Measurements from ENCODE around the gene KLK14. TPM values are rescaled to one million over a fixed set of nuclear protein-coding genes. Genes with fewer than 3 reads are reported as not detected.

The KLK14 gene
- total RNA-seq, 2 donors from 2014 or later: not detected

DNA sequence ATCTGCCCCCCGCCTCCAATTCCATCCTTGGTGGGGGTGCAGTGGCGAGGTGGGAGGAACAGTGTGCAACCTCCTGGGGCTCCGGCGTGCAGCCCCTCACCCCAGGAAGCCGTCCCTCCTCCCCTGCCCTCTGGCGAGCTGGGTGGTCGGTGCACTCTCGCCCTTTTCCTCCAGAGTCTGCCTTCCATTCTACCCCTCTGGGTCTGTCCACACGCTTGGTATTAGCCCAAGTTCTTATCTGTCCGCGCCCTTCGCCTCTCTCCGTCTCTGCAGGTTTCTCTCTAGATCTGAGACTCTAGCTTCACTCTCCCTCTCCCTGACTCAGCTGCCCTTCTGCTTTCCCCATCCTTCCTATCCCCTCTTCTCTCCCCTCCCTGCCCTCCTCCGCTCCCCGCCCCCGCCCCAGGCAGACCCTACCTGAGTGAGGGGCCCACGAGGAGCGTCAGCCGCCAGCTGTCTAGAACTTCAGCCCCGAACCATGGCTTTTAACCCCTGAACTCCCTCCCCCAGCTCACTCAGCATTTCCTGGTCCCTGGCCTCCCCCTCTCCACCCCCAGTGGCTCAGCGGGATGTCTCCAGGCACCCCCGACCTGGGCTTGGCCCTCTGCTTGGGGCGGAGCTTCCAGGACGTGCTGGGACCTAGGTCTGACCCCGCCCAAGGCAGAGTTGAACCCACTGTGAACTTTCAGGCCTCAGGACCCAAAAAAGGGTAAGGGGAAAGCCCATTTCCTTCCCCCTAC, 17.3 kb downstream of the KLK14 start:
- DNase-seq (ENCODE audit: low spot score): no peak
- intact Hi-C loops (cut with DNase I): no loop called here

DNA sequence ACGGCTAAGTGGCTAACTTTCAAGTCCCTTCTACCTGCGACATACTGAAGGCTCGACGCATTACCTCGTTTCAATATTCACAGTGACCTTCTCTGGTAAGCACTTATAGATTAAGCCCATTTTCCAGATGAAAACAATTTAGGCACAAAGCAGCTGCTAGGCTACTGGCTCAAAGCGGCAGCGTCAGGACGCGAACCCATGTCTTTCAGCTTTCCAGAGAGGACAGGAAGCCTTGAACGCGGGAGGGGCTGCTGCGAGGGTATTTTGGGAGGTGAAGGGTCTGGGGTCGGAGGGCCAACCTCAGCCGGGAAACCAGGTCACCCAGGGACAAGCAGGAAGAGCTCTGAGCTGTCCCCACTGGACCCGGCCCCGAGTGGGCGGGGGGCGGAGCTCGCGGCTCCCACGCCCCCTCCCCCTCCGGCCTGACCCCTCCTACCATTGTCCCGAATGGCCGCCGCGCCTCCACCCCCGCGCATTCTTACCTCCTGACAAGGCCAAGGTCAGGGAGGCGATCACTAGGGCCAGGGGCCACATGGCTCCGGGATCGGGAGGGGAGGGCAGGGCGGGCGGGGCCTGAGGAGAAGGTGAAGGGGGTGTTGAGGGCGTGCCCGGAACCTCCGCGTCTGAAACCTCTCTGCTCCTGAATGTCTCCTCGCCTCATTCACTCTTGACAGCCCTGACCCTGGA, 18.0 kb downstream of the KLK14 start, which contains the start of gene KLK13:
KLK13 (minus strand) TSS at position 559 of the 687 bp plus-strand sequence; CDS start at position 534, 25 bp downstream.
- intact Hi-C loops (cut with DNase I): no loop called here

DNA sequence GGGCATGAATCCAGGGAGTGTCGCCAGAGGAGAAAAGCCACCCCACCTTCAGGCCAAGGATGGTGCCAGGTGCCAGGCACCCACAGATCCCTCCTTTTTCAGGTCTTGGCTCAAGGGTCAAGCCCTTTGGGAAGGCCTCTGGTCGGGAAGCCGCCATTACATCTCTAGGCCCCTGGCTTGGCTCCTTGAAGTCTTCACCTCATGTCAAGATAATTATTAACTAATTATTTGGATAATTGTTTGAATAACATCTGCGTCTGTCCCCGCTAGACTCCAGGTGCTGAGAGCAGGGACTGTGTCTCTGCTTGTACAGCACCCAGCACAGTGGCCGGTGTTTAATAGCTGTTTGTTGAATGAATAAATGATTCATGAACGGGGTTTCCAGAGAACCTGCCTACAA, 19.0 kb downstream of the KLK14 start:
- intact Hi-C loops (cut with DNase I): no loop called here
- DNase-seq (ENCODE audit: low spot score): no peak

More for the DNA sequence above, 18.0 kb downstream of the KLK14 start, which contains the start of gene KLK13:
- no peak for DNase-seq (ENCODE audit: low spot score)

DNA sequence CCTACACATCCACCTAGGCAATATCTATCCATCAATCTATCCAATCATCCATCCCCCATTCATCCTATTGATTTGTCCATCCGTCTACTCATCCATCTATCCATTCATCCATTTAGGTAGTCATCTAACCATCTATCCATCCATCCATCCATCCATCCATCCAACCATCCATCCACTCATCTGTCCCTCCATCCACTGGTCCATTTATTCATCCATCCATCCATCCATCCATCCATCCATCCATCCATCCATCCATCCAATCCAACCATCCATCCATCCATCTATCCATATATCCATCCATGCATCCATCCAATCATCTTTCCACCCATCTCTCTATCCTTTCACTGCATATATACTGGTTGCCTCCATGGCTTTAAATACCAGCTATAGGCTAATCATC, 21.7 kb downstream of the KLK14 start:
- no peak for DNase-seq (ENCODE audit: low spot score)
- intact Hi-C loops (cut with DNase I): no loop called here

DNA sequence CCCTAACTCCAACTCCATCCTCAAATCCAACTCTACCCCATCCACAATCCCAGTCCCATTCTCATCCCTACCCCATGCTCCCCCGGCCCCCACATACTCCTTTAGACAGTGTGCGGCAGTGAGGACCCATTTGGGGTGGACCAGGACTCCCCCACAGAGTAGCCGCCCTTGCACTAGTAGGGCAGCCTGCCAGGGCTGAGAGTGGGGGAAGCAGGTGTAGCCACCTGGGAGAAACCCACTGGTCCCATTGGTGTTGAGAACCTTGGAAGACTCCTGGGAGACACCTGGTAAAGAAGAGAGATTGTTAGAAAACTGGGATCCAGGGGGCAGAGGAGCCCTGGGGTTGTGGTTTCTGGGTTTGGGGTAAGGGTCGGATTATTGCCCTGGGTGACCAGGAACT, 22.4 kb downstream of the KLK14 start:
- no peak for DNase-seq (ENCODE audit: low spot score)
- intact Hi-C loops (cut with DNase I): no loop called here

DNA sequence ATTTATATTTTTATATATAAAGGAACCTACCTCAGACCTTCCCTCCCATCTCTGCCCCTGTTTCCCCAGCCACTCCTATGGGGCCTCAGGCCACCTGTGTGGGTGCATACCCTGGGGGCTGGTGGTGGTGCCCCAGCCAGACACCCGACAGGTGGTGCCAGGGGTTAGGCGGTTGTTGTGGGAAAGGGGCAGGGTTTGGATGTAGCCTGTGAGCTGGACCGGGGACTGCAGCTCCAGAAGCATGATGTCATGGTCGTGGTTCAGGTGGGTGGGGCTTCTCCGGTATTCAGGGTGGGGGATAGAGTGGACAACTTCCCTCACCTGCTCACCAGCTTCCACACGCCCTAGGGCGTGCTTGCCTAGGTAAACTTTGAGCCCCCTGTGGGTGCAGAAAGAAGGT, 23.0 kb downstream of the KLK14 start:
- DNase-seq (ENCODE audit: low spot score): no peak

DNA sequence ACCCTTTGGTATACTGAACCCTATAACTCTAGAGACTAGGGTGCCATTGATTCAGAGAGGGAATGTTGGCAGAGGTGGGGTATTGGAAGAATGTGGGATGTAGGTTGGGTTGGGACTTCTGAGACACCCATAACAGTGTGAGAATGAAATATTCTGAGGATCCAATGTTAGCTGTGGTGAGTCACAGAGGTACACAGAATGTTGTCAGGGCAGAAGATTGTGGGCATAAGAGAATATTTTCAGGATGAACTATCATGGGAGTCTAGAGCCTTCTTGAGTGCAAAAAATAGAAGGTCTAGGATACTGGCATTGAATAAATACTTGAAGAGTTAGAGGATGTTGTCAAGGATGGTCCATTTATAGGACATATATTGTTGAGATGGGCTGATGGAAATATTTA, 26.8 kb downstream of the KLK14 start:
- intact Hi-C loops (cut with DNase I): no loop called here
- DNase-seq (ENCODE audit: low spot score): no peak

More for the DNA sequence above, 23.0 kb downstream of the KLK14 start:
- intact Hi-C loops (cut with DNase I): no loop called here

DNA sequence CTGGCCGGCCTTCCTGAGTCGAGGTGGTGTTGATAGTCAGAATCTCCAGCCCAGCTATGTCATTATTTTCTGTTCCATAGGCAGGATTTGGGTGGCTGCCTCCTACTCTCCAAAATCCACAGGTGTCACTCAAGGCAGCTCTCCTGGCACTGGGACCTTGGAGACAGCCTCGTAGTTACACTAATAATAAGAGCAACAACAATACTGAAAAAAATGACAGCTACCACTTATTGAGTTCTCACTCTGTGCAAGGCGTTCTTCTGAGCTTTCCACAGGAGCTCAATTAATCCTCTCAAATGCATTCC, 35.7 kb downstream of the KLK14 start:
- intact Hi-C loops (cut with DNase I): no loop called here
- DNase-seq (ENCODE audit: low spot score): no peak

DNA sequence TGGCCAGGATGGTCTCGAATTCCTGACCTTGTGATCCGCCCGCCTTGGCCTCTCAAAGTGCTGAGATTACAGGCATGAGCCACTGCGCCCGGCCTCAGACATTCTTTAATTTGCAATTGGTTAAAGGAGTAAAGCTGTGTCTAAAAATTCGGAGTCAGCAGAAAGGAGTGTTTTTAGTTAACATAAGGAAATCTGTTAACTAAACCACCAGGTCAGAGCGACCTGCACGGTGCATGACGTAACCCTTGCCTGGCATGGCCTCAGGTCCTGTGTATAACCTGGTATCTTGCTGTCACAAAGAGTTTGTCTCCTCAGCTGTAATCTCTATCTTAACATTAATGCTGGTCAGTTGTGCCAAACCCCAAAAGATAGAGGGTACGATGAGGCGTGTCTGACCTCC, 38.4 kb downstream of the KLK14 start:
- no peak for DNase-seq (ENCODE audit: low spot score)
- intact Hi-C loops (cut with DNase I): no loop called here

DNA sequence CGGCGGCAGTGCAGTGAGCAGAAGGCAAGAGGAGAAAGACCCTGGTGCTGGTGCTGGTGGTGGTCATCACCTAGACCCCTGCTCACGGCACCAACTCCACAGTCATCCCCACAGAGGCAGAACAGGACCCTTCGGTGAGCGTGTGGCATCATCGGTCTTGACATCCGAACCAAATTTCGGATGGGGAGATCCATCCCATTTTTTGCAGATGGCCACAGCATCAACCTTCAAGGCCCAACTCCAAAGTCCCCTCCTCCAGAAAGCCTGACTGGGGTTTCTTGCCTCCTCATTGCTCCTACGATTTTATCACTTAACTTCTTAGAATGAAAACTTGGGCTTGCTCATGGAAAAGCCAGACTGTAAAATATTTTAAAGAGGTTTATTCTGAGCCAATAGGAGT, 39.2 kb downstream of the KLK14 start:
- intact Hi-C loops (cut with DNase I): no loop called here
- no peak for DNase-seq (ENCODE audit: low spot score)

DNA sequence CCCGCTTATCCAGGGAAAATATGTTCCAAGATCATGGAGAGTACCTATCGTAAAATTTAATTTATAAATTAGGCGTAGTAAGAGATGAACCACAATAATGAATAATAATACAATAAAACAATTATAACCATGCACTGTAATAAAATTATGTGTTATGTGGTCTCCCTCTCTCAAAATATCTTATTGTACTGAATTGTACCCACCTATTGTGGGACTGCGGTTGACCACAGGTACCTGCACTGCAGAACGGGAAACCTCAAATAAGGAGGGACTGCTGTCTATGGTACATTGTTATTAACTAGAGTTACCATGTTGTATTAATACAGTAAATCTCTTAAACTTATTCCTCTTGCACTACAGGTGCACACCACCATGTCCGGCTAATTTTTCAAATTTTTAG, 42.5 kb downstream of the KLK14 start:
- DNase-seq (ENCODE audit: low spot score): no peak
- intact Hi-C loops (cut with DNase I): no loop called here

DNA sequence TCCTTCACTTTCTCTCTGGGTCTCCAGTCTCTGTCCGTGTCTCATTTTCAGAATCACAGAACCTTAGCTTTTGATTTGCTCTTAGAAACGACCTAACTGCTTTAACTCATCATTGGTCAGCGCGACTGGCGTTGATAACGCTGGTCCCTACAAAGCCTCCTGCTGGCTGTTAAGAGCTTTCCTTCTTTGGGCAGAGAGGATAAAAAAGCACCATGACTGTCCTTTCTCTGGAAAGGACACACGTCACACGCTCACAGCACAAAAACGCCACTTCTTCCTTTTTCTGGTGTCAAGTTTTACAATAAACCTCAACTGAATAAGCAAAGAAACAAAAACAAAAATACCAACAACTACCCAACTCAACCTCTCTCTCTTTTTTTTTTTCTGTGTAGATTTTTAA, 46.2 kb downstream of the KLK14 start:
- no peak for DNase-seq (ENCODE audit: low spot score)
- intact Hi-C loops (cut with DNase I): loop anchor here in 1 of 2 donors (10.0 kb wide), 1 partner anchor 1212 kb away; no protein-coding TSS in a partner anchor

DNA sequence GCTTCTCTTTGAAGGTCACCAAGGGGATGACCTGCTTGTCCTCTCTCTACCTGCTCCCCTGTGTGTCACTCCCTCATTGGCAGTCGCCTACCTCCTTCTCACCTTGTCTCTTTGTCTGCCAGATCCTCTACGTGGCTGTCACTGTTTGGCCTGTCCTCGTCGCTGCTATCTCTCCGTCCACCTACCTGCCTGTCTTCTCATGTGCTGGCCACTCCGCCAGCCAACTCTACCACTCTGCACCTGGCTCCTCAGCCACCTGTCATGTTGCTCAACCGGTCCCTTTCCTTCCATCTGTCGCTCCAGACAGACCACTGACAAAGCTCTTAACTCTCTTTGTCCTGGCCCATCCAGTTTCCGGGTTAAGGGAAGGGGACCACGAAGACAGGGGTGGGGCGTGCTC, 48.0 kb downstream of the KLK14 start, which contains the start of gene KLK12:
KLK12 (minus strand) TSS at position 299 of the 400 bp plus-strand sequence. CDS start 381 bp downstream, outside the sequence.
- no peak for DNase-seq (ENCODE audit: low spot score)
- intact Hi-C loops (cut with DNase I): loop anchor here in 1 of 2 donors (10.0 kb wide), 1 partner anchor 1210 kb away; no protein-coding TSS in a partner anchor

DNA sequence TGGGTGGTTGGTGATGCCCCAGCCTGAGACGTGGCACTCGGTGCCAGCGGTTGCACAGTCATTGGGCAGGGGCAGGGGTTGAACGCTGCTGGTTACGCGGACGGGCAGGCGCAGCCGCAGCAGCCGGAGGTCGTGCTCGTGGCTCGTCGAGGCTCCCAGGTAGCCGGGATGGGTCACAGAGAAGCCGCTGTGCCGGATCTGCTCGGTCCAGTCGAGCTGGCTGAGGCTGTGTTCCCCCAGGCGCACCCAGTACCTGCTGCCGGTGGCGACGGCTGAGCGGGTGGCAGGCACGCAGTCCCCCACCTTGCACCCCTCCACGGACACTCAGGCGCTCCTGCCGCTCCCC, 50.8 kb downstream of the KLK14 start:
- intact Hi-C loops (cut with DNase I): loop anchor here in 1 of 2 donors (10.0 kb wide), 1 partner anchor 1207 kb away; no protein-coding TSS in a partner anchor
- no peak for DNase-seq (ENCODE audit: low spot score)

DNA sequence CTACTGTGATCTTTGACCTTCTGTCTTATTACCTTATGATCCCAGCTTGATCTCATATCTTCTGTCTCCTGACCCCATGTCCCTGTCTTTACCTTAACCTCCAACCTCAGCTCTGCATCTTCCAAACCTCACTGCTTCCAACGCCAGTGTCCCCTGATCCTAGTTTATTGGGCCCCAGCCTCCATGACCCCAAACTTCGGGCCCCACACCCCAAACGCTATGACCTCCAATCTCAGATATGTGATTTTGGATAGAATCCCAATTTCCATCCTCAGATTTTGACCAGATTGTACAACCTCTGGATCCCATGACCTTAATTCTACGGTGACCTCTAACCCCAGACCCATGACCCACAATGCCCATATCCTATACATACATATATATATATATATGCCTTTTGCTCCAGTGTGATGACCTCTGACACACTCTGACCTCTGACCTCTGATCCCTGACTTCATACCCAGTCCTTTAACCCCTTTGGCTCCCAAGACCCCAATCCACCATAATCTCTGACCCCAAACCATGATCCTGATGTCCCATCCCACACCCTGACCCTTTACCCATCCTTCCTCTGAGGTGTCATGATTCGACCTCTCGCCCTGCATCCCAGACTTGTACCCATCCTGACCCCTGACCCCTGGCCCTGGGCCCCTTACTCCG, 51.3 kb downstream of the KLK14 start:
- no peak for DNase-seq (ENCODE audit: low spot score)
- intact Hi-C loops (cut with DNase I): loop anchor here in 1 of 2 donors (10.0 kb wide), 1 partner anchor 1207 kb away; no protein-coding TSS in a partner anchor

DNA sequence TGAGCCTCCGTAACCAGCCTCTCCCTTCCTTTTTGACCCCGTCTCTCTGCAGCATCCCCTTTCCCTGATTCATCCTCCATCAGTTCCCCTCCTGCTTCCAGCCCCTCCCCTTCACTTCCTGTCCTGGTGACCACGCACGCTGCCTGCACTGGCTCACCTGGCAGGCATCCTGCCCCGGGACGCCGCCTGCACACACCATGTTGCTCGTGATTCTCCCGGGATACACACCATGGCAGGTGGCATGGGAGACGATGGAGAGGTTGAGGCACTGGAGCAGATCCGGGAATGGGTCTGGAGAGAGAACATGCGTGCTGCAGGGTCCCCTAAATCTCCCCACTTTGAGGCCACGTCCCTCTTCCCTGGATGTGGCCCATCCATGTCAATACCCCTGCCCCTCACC, 52.1 kb downstream of the KLK14 start:
- intact Hi-C loops (cut with DNase I): loop anchor here in 1 of 2 donors (10.0 kb wide), 1 partner anchor 1206 kb away; no protein-coding TSS in a partner anchor
- no peak for DNase-seq (ENCODE audit: low spot score)

DNA sequence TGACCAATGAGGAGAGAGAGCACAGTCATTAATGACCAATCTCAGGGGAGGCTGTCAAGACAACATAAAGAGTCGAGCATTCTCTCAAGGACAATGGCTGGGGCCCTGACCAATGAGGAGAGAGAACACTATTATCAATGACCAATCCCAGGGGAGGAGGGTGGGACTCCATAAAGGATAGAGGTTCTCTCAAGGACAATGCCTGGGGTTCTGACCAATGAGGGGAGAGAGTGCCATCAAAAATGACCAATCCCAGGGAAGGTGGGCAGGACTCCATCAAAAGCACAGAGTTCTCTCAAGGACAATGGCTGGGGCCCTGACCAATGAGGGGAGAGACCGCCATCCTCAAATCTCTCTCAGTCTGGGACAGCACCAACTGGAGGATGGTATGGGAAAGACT, 53.0 kb downstream of the KLK14 start:
- intact Hi-C loops (cut with DNase I): loop anchor here in 1 of 2 donors (10.0 kb wide), 1 partner anchor 1205 kb away; no protein-coding TSS in a partner anchor

More for the DNA sequence above, 53.0 kb downstream of the KLK14 start:
- DNase-seq (ENCODE audit: low spot score): no peak

Data from posterior vena cava (tissue), 2 donors.